PC-9 (cell line): ENCODE measurements around the gene USP54. TPM values are rescaled to one million over a fixed set of nuclear protein-coding genes. Genes with fewer than 3 reads are reported as not detected.

ENCODE experiments used
- BruUV-seq: library from RNA; stranded (reverse); fragments of 400-500 nt; replicated peaks from 2 replicates; lab custom pipeline; 2021; lab: Mats Ljungman, UMichigan
- CTCF ChIA-PET: fragments of 300-600 bp; sonication (Branson Sonifier 250); formaldehyde crosslinking; loops from one replicate; lab custom pipeline; 2022; ENCODE audit warnings: antibody characterized with exemption; lab: Charles Lee
- POLR2A ChIA-PET: fragments of 300-600 bp; sonication (Branson Sonifier 250); formaldehyde crosslinking; loops from one replicate; lab custom pipeline; 2022; ENCODE audit warnings: antibody characterized with exemption; ENCODE audit not compliant: unreplicated experiment; lab: Charles Lee
- DNase-seq, 2 experiments: peaks; one replicate each; pipeline versions ENCODE4 v3.0.0 to v3.0.0-alpha.2; 2015 to 2022; ENCODE audit warnings: mixed read lengths in 1 of 2
- H2AFZ ChIP-seq: fragments of 200-600 bp; sonication (generic); 2 replicates; pipeline ENCODE4 v1.8.1; 2017; ENCODE audit warnings: antibody characterized with exemption
- H3F3A ChIP-seq: fragments of 200-600 bp; sonication (generic); 2 replicates; pipeline ENCODE4 v1.8.1; 2017; ENCODE audit warnings: antibody characterized with exemption, mild to moderate bottlenecking, low read depth; ENCODE audit not compliant: insufficient read depth
- H3K27ac ChIP-seq: fragments of 200-600 bp; sonication (generic); 2 replicates; pipeline ENCODE4 v1.6.1; 2016; ENCODE audit warnings: mixed run types
- H3K27me3 ChIP-seq: fragments of 200-600 bp; sonication (generic); 2 replicates; pipeline ENCODE4 v1.6.1; 2016; ENCODE audit warnings: low read depth, mixed run types; ENCODE audit not compliant: insufficient read depth
- H3K36me3 ChIP-seq: fragments of 200-600 bp; sonication (generic); 2 replicates; pipeline ENCODE4 v1.6.1; 2016; ENCODE audit warnings: low read depth, mixed run types
- H3K4me1 ChIP-seq: fragments of 200-600 bp; sonication (generic); replicated peaks from 2 replicates; pipeline ENCODE4 v1.6.1; 2016; ENCODE audit warnings: mixed run types; ENCODE audit not compliant: insufficient read depth
- H3K4me2 ChIP-seq: fragments of 200-600 bp; sonication (generic); 2 replicates; pipeline ENCODE4 v1.6.1; 2017; ENCODE audit warnings: mixed run types
- H3K4me3 ChIP-seq: fragments of 200-600 bp; sonication (generic); 2 replicates; pipeline ENCODE4 v1.6.1; 2016; ENCODE audit warnings: mixed run types
- H3K79me2 ChIP-seq: fragments of 200-600 bp; sonication (generic); 2 replicates; pipeline ENCODE4 v1.6.1; 2017; ENCODE audit warnings: low read depth, mixed run types
- H3K9me2 ChIP-seq: fragments of 200-600 bp; sonication (generic); 2 replicates; pipeline ENCODE4 v1.8.1; 2017; ENCODE audit warnings: mild to moderate bottlenecking; ENCODE audit not compliant: insufficient read depth
- H3K9me3 ChIP-seq: fragments of 200-600 bp; sonication (generic); 2 replicates; pipeline ENCODE4 v1.8.1; 2016; ENCODE audit warnings: low read depth; ENCODE audit not compliant: insufficient read depth
- H4K20me1 ChIP-seq: fragments of 200-600 bp; sonication (generic); 2 replicates; pipeline ENCODE4 v1.8.1; 2017; ENCODE audit not compliant: insufficient read depth
- CTCF ChIP-seq: fragments of 200-600 bp; sonication (generic); conservative IDR thresholded peaks from 2 replicates; pipeline ENCODE4 v1.6.1; 2017; ENCODE audit warnings: mixed run types, antibody characterized with exemption, mild to moderate bottlenecking, moderate library complexity
- EZH2 ChIP-seq: fragments of 200-600 bp; sonication (generic); IDR thresholded peaks from 2 replicates; pipeline ENCODE4 v1.8.0; 2017; ENCODE audit warnings: antibody characterized with exemption, low read depth
- intact Hi-C: fragments of 100-400 bp; cut with micrococcal nuclease; formaldehyde crosslinking; loops from one replicate; pipeline ENCODE4 v1.10.0; 2022; ENCODE audit not compliant: unreplicated experiment
- total RNA-seq: library from RNA; stranded (reverse); gene quantifications from 2 replicates; pipeline ENCODE4 v1.2.3, GENCODE V29; 2021

Gene USP54
- total RNA-seq, 1 experiment from 2014 or later = 52.4 TPM

- no TSS peak for BruUV-seq
- ChIA-PET POLR2A (no interaction called here), CTCF (no interaction called here)
- peak overlapping the region; percentile 95 for H3K4me2 ChIP-seq
- no peak overlapping the region for H3K27ac ChIP-seq
- no peak for TF ChIP-seq CTCF
- no peak for TF ChIP-seq EZH2
- H3K79me2 ChIP-seq = peaks cover 25% of the 10 kb centered on the region
- H3F3A ChIP-seq = peaks cover 41% of the 10 kb centered on the region
- no peaks in the 10 kb centered on the region for H3K36me3 ChIP-seq
- intact Hi-C loops = no loop called here
- H3K4me3 ChIP-seq = no peak overlapping the region
- no peaks in the 10 kb centered on the region for H4K20me1 ChIP-seq
- H2AFZ ChIP-seq = no peak overlapping the region
- no peaks in the 10 kb centered on the region for H3K9me2 ChIP-seq
- H3K9me3 ChIP-seq = no peaks in the 10 kb centered on the region
- DNase-seq = no peak
- H3K4me1 ChIP-seq = peaks cover 32% of the 10 kb centered on the region
- H3K27me3 ChIP-seq = no peaks in the 10 kb centered on the region
Observed at GRCh38 chr10:73497623-73498022, 93.5 kb downstream of the USP54 start.

GRCh38 chr10:73495884-73496674, 95.1 kb downstream of the USP54 start, which contains the start of gene PPP3CB:
Gene PPP3CB, minus strand, starts transcription at chr10:73496024. Its CDS starts 135 bp downstream, at chr10:73495889.
- peaks cover 39% of the 10 kb centered on the region for H3K79me2 ChIP-seq

More at GRCh38 chr10:73495884-73496674, 95.1 kb downstream of the USP54 start, which contains the start of gene PPP3CB:
- Histone ChIP-seq H3K4me3 (peak within 1 kb of the TSS; percentile 87), H3K4me2 (peak within 1 kb of the TSS; percentile 95), H3F3A (peaks cover 34% of the 10 kb centered on the region), H3K36me3 (no peaks in the 10 kb centered on the region), H3K27me3 (no peaks in the 10 kb centered on the region), H4K20me1 (no peaks in the 10 kb centered on the region), H3K27ac (peak within 1 kb of the TSS; percentile 77), H3K9me3 (no peaks in the 10 kb centered on the region), H2AFZ (peak within 1 kb of the TSS; percentile 80), H3K4me1 (peaks cover 32% of the 10 kb centered on the region), H3K9me2 (no peaks in the 10 kb centered on the region)
- TF ChIP-seq CTCF = no peak
- TF ChIP-seq EZH2 = no peak
- CTCF ChIA-PET = interaction anchor here (0.6 kb wide), 3 partner anchors 122 to 1014 kb away, joined by 10 to 15 read pairs (median 13); no protein-coding TSS in a partner anchor
- POLR2A ChIA-PET = interaction anchor here (0.5 to 1.0 kb wide), 17 partner anchors 14 to 286 kb away, joined by 3 to 20 read pairs (median 6); partner anchors contain the start of genes ANXA7, CFAP70, CHCHD1 and DNAJC9
- peak in 1 of 2 experiments; percentile 89 for DNase-seq
- BruUV-seq = TSS peak; percentile 84
- intact Hi-C loops = loop anchor here (1.0 kb wide), 2 partner anchors 84 to 244 kb away; partner anchors contain the start of gene MRPS16
